ENCODE results near the gene C11orf91. TPM values are rescaled to one million over a fixed set of nuclear protein-coding genes. Genes with fewer than 3 reads are reported as not detected.
A peak's percentile ranks its signal among the peaks of the same experiment; 100 is the strongest.

The C11orf91 gene
- total and polyA plus RNA-seq, 2 of the 8 experiments (the other 6 are each of a cell fraction or from before 2014, with no cell fraction given): not detected

DNA sequence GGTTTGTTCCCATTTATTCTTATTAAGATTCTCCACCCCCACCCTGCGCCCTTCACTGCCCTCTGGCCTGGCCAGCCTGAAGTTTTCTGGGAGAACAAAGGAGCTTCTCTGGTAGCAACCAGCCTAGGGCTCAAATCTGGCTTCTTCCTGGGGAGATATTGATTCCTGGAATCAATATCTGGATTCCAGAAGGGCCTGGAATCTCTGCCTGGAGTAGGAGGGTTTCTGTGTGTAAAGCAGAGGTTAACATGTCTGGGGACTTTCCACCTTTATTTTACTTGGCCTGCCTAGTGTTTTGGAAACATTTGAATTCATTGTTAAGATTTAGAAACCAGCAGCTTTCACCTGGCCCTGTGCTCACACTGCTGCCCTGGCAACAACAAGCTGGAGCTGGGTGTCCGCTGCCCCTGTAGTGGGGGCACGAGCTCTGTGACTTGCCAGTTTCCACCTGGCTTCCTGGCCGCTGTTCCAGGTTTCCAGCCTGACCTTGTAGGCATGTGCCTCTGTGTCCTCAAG lies 5.5 kb downstream of the C11orf91 start:
- DNase-seq (ENCODE audit: low read depth in 1 of 2, low spot score in 2 of 2) (no peak), FAIRE-seq (no peak)
- Histone ChIP-seq H3K4ac (replicated peaks; ENCODE audit: insufficient read length, low read depth, low read length) (no peak overlapping the region), H4K20me1 (replicated peaks in 1 of 2; ENCODE audit: control insufficient read depth in 1 of 2, insufficient read depth in 2 of 2, low read length in 2 of 2) (no peaks in the 10 kb centered on the region), H2BK15ac (ENCODE audit: low read length) (peak overlapping the region; percentile 29; the same call in 1 of the 2 replicates), H3K4me1 (replicated peaks in 1 of 4; ENCODE audit: control insufficient read depth in 3 of 4, insufficient read depth in 4 of 4, low read length in 3 of 4) (peaks cover 4 to 18% (median 12%) of the 10 kb centered on the region in 4 experiments), H4K8ac (ENCODE audit: extremely low read depth, insufficient read depth, low read length) (peak overlapping the region; percentile 35; the same call in 1 of the 2 replicates), H2BK120ac (replicated peaks; ENCODE audit: low read depth, low read length) (no peak overlapping the region), H3K79me2 (ENCODE audit: control insufficient read depth in 1 of 2, insufficient read depth in 2 of 2, low read length in 2 of 2) (no peaks in the 10 kb centered on the region), H3K18ac (ENCODE audit: extremely low read depth, low read length) (peak overlapping the region; percentile 34; the same call in 1 of the 2 replicates), H3K4me2 (ENCODE audit: insufficient read depth in 1 of 2, low read depth in 2 of 2, low read length in 2 of 2) (no peak overlapping the region), H3K27me3 (replicated peaks in 1 of 4; ENCODE audit: control insufficient read depth in 3 of 4, extremely low read depth in 1 of 4, insufficient read depth in 3 of 4, low read length in 3 of 4) (peaks cover 0 to 8% (median 3%) of the 10 kb centered on the region in 4 experiments; a peak in 4 of 7 replicates), H3K56ac (replicated peaks; ENCODE audit: insufficient read length, low read depth, low read length) (no peak overlapping the region), H3K79me1 (ENCODE audit: low read depth, low read length) (no peaks in the 10 kb centered on the region), H2BK20ac (ENCODE audit: low read length) (no peak overlapping the region), H3K23me2 (ENCODE audit: low read depth, low read length) (peaks cover 4% of the 10 kb centered on the region; the same call in 1 of the 2 replicates), H3K36me3 (ENCODE audit: control insufficient read depth in 2 of 4, insufficient read depth in 4 of 4, low read length in 3 of 4) (no peaks in the 10 kb centered on the region), H2AK5ac (ENCODE audit: low read depth, low read length) (no peak overlapping the region), H3K9ac (replicated peaks in 1 of 4; ENCODE audit: extremely low read depth in 1 of 4, low read depth in 3 of 4, low read length in 3 of 4) (no peak overlapping the region), H3K4me3 (ENCODE audit: extremely low read depth in 1 of 4, insufficient read depth in 2 of 4, low read depth in 3 of 4, low read length in 4 of 4) (no peak overlapping the region), H3K9me3 (ENCODE audit: insufficient read depth in 2 of 2, low read depth in 1 of 2, low read length in 1 of 2) (no peaks in the 10 kb centered on the region), H2AFZ (ENCODE audit: low read length) (no peak overlapping the region; the same call in 1 of the 2 replicates), H4K5ac (ENCODE audit: insufficient read length, low read depth, low read length) (no peak overlapping the region), H2BK5ac (ENCODE audit: low read depth, low read length) (no peak overlapping the region), H4K91ac (replicated peaks; ENCODE audit: insufficient read length, low read length) (no peak overlapping the region), H3K27ac (ENCODE audit: low read depth, low read length) (no peak overlapping the region), H2BK12ac (ENCODE audit: low read depth, low read length) (no peak overlapping the region; the same call in 1 of the 2 replicates), H3K14ac (ENCODE audit: insufficient read length) (no peak overlapping the region), H3K23ac (ENCODE audit: insufficient read length) (no peak overlapping the region)
- ChIA-PET CTCF (ENCODE audit: partially characterized antibody) (interaction anchor here (0.6 to 14.5 kb wide), 10 partner anchors 7 to 364 kb away, joined by 3 to 167 read pairs (median 3); no protein-coding TSS in a partner anchor), POLR2A (ENCODE audit: partially characterized antibody) (no interaction called here)
- 92% methylated on average over 4 of the region's 4 CpGs; no CpG with 5 or more reads in 1 of the 2 experiments for whole genome bisulfite sequencing, 2 experiments (ENCODE audit: extremely low coverage in 1 of 2, insufficient coverage in 1 of 2, insufficient read length in 1 of 2, insufficient replicate concordance in 2 of 2, low coverage in 1 of 2, low lambda C conversion rate in 2 of 2, missing lambda C conversion rate in 1 of 2)
- TF ChIP-seq CHD2 (IDR thresholded peaks at IDR 0.05; ENCODE audit: low read length): no peak
- no peak for TF ChIP-seq YY1 (IDR thresholded peaks at IDR 0.05; ENCODE audit: low read depth, low read length)
- TF ChIP-seq, protein P1, sequence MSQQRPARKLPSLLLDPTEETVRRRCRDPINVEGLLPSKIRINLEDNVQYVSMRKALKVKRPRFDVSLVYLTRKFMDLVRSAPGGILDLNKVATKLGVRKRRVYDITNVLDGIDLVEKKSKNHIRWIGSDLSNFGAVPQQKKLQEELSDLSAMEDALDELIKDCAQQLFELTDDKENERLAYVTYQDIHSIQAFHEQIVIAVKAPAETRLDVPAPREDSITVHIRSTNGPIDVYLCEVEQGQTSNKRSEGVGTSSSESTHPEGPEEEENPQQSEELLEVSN (IDR thresholded peaks at IDR 0.05): no peak
- no peak for TF ChIP-seq CTBP2 (IDR thresholded peaks at IDR 0.05; ENCODE audit: borderline replicate concordance, insufficient read depth, insufficient read length, low read length)
- no peak for TF ChIP-seq CBX5 (IDR thresholded peaks at IDR 0.05; ENCODE audit: low read depth, low read length)
- no peak for TF ChIP-seq SP2 (IDR thresholded peaks at IDR 0.05; ENCODE audit: low read length)
- no peak for TF ChIP-seq SUZ12 (IDR thresholded peaks at IDR 0.05; ENCODE audit: low read length)
- no peak for TF ChIP-seq ASH2L (IDR thresholded peaks at IDR 0.05; ENCODE audit: low read length)
- TF ChIP-seq SP1 (IDR thresholded peaks at IDR 0.05; ENCODE audit: low read depth, low read length): no peak
- TF ChIP-seq, protein P2, sequence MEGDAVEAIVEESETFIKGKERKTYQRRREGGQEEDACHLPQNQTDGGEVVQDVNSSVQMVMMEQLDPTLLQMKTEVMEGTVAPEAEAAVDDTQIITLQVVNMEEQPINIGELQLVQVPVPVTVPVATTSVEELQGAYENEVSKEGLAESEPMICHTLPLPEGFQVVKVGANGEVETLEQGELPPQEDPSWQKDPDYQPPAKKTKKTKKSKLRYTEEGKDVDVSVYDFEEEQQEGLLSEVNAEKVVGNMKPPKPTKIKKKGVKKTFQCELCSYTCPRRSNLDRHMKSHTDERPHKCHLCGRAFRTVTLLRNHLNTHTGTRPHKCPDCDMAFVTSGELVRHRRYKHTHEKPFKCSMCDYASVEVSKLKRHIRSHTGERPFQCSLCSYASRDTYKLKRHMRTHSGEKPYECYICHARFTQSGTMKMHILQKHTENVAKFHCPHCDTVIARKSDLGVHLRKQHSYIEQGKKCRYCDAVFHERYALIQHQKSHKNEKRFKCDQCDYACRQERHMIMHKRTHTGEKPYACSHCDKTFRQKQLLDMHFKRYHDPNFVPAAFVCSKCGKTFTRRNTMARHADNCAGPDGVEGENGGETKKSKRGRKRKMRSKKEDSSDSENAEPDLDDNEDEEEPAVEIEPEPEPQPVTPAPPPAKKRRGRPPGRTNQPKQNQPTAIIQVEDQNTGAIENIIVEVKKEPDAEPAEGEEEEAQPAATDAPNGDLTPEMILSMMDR (IDR thresholded peaks at IDR 0.05; ENCODE audit: control extremely low read depth in 1 of 3, insufficient read depth in 1 of 3, low read depth in 1 of 3, low read length in 3 of 3): no peak

Measured in H1 (cell line).